Sigmoid colon (tissue), 4 donors: ENCODE results near the gene FAM210A.

Experiments
- CTCF ChIP-seq, 4 experiments: fragments of 450-650 bp in 3 of 4; fragments of 200-600 bp in 1 of 4; IDR thresholded peaks; one replicate each; pipeline ENCODE4 v1.5.1; 2016 to 2019; ENCODE audit warnings: antibody characterized with exemption in 4 of 4, mild to moderate bottlenecking in 3 of 4, moderate library complexity in 2 of 4
- POLR2A ChIP-seq, 2 donors: fragments of 450-650 bp; IDR thresholded peaks; one replicate each; pipeline ENCODE4 v1.6.1; 2016; ENCODE audit warnings: antibody characterized with exemption in 2 of 2, mild to moderate bottlenecking in 2 of 2, moderate library complexity in 2 of 2
- POLR2AphosphoS5 ChIP-seq, 4 donors: sonication (generic); formaldehyde crosslinking; IDR thresholded peaks; one replicate each; pipeline ENCODE4 v1.6.1; 2017; ENCODE audit warnings: antibody characterized with exemption in 4 of 4

- TF ChIP-seq POLR2A (IDR thresholded peaks at IDR 0.05) (no peak), CTCF (IDR thresholded peaks at IDR 0.05) (no peak), POLR2AphosphoS5 (IDR thresholded peaks at IDR 0.05) (no peak)
These were observed 103.6 kb downstream of the FAM210A start for GRCh38 chr18:13622751-13623150.
